OCI-LY7 (cell line): ENCODE results near the gene ARTN. TPM values are rescaled to one million over a fixed set of nuclear protein-coding genes. Genes with fewer than 3 reads are reported as not detected.

Experiments
- BruUV-seq: library from RNA; stranded (reverse); fragments of 400-500 nt; replicated peaks from 2 replicates; lab custom pipeline; 2021; lab: Mats Ljungman, UMichigan
- CTCF ChIA-PET: fragments of 300-600 bp; sonication (Branson Sonifier 250); formaldehyde crosslinking; loops from one replicate; lab custom pipeline; 2022; ENCODE audit warnings: antibody characterized with exemption; ENCODE audit not compliant: unreplicated experiment; lab: Charles Lee
- POLR2A ChIA-PET: fragments of 300-600 bp; sonication (Branson Sonifier 250); formaldehyde crosslinking; loops from one replicate; lab custom pipeline; 2022; ENCODE audit warnings: antibody characterized with exemption; lab: Charles Lee
- DNase-seq: peaks from one replicate; pipeline ENCODE4 v3.0.0-alpha.2; 2015; ENCODE audit warnings: low spot score
- H2AFZ ChIP-seq: fragments of 200-600 bp; sonication (generic), shearing (Covaris generic); 2 replicates; pipeline ENCODE4 v1.6.1; 2014; ENCODE audit warnings: mild to moderate bottlenecking, antibody characterized with exemption, low read length, moderate library complexity
- H3K27ac ChIP-seq: fragments of 200-600 bp; sonication (generic); 2 replicates; pipeline ENCODE4 v1.5.1; 2014; ENCODE audit warnings: mixed run types, low read depth, mild to moderate bottlenecking, moderate library complexity, low read length, inconsistent platforms; ENCODE audit not compliant: poor library complexity, severe bottlenecking
- H3K36me3 ChIP-seq: fragments of 200-600 bp; sonication (generic); 2 replicates; pipeline ENCODE4 v1.6.1; 2014; ENCODE audit warnings: mild to moderate bottlenecking, antibody characterized with exemption, low read length, moderate library complexity, mixed read lengths; ENCODE audit not compliant: insufficient read depth
- H3K4me1 ChIP-seq: fragments of 200-600 bp; sonication (generic); 2 replicates; pipeline ENCODE4 v1.5.1; 2014; ENCODE audit warnings: mild to moderate bottlenecking, low read length; ENCODE audit not compliant: insufficient read depth, poor library complexity, severe bottlenecking
- H3K4me2 ChIP-seq: fragments of 200-600 bp; sonication (generic); 2 replicates; pipeline ENCODE4 v1.6.1; 2014; ENCODE audit warnings: mild to moderate bottlenecking, low read length
- H3K4me3 ChIP-seq: fragments of 200-600 bp; sonication (generic); 2 replicates; pipeline ENCODE4 v1.5.1; 2014; ENCODE audit warnings: mild to moderate bottlenecking, low read depth, low read length; ENCODE audit not compliant: poor library complexity, severe bottlenecking
- H3K79me2 ChIP-seq: fragments of 200-600 bp; sonication (generic); 2 replicates; pipeline ENCODE4 v1.6.1; 2016; ENCODE audit warnings: low read depth, mild to moderate bottlenecking, low read length, moderate library complexity, mixed read lengths; ENCODE audit not compliant: insufficient read depth
- H3K9me2 ChIP-seq: fragments of 200-600 bp; sonication (generic); 2 replicates; pipeline ENCODE4 v1.6.1; 2016; ENCODE audit warnings: mild to moderate bottlenecking, low read length, mixed read lengths; ENCODE audit not compliant: insufficient read depth
- H3K9me3 ChIP-seq: fragments of 200-600 bp; sonication (generic); 2 replicates; pipeline ENCODE4 v1.6.1; 2014; ENCODE audit warnings: mild to moderate bottlenecking, mixed run types, low read length, mixed read lengths
- H4K20me1 ChIP-seq: fragments of 200-600 bp; sonication (generic); 2 replicates; pipeline ENCODE4 v1.6.1; 2014; ENCODE audit warnings: mild to moderate bottlenecking, antibody characterized with exemption, low read length, moderate library complexity, mixed read lengths; ENCODE audit not compliant: insufficient read depth
- CTCF ChIP-seq: fragments of 200-600 bp; sonication (generic); conservative IDR thresholded peaks from 2 replicates; pipeline ENCODE4 v1.5.1; 2014; ENCODE audit warnings: mild to moderate bottlenecking, antibody characterized with exemption, low read length, moderate library complexity, mixed read lengths
- EZH2phosphoT487 ChIP-seq: fragments of 200-600 bp; sonication (generic); IDR thresholded peaks from 2 replicates; pipeline ENCODE4 v1.6.1; 2018; ENCODE audit warnings: low read depth, borderline replicate concordance, mild to moderate bottlenecking, mixed run types, antibody characterized with exemption, low read length, moderate library complexity, mixed read lengths
- intact Hi-C: fragments of 100-400 bp; cut with micrococcal nuclease; formaldehyde crosslinking; loops from one replicate; pipeline ENCODE4 v1.10.0; 2022; ENCODE audit not compliant: unreplicated experiment
- total RNA-seq, 2 experiments: library from RNA; depleted of rRNA in 1 of 2; stranded (reverse); fragments of >200 nt in 1 of 2; shearing (Covaris generic) in 1 of 2; gene quantifications; 2 replicates each; pipeline ENCODE4 v1.2.3, GENCODE V29; 2014 to 2022

ARTN gene
- total RNA-seq, 2 experiments from 2014 or later = 0.44 to 1.2 TPM

DNA sequence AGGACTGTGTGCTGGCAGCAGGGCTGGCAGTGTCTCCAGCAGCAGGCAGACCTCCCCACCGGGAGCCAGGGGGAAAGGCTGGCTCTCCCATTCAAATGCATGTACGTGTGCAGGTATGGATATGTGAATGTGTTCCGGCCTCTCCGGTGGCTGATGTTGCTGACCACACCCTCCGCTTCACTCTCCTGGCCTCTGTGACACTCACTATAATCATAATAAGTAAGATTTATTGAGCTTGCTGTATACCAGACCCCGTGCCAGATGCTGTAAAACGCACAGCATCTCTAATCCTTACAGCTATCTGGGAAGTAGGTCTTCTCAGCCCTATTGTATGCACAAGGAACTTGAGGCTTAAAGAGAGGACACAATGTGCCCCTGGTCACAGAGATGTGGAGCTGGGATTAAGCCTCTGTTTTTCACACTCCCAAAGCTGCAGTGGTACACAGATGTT lies 20.5 kb upstream of the ARTN start:
- no TSS peak for BruUV-seq

GRCh38 chr1:43913666-43914360 lies 19.8 kb upstream of the ARTN start:
- intact Hi-C loops = no loop called here
- CTCF ChIA-PET = no interaction called here
- H3K4me2 ChIP-seq = no peak overlapping the region
- BruUV-seq = no TSS peak
- POLR2A ChIA-PET = no interaction called here
- DNase-seq = no peak
- no peaks in the 10 kb centered on the region for H3K9me2 ChIP-seq
- no peaks in the 10 kb centered on the region for H3K79me2 ChIP-seq
- H3K36me3 ChIP-seq = no peaks in the 10 kb centered on the region
- H3K4me1 ChIP-seq = no peaks in the 10 kb centered on the region
- H4K20me1 ChIP-seq = no peaks in the 10 kb centered on the region
- no peak overlapping the region for H3K4me3 ChIP-seq
- no peaks in the 10 kb centered on the region for H3K9me3 ChIP-seq
- no peak overlapping the region for H3K27ac ChIP-seq
- TF ChIP-seq EZH2phosphoT487 (no peak), CTCF (no peak)
- H2AFZ ChIP-seq = no peak overlapping the region

More for the DNA sequence above, 20.5 kb upstream of the ARTN start:
- DNase-seq = no peak
- TF ChIP-seq EZH2phosphoT487 = no peak
- no peak for TF ChIP-seq CTCF
- H3K9me3 ChIP-seq = no peaks in the 10 kb centered on the region
- intact Hi-C loops = no loop called here
- H4K20me1 ChIP-seq = no peaks in the 10 kb centered on the region
- no peaks in the 10 kb centered on the region for H3K4me1 ChIP-seq
- ChIA-PET CTCF (no interaction called here), POLR2A (no interaction called here)
- no peak overlapping the region for H3K4me2 ChIP-seq
- no peaks in the 10 kb centered on the region for H3K36me3 ChIP-seq
- H2AFZ ChIP-seq = no peak overlapping the region
- H3K9me2 ChIP-seq = no peaks in the 10 kb centered on the region
- no peaks in the 10 kb centered on the region for H3K79me2 ChIP-seq
- H3K27ac ChIP-seq = no peak overlapping the region
- H3K4me3 ChIP-seq = no peak overlapping the region
